SW 1271 (cell line): ENCODE measurements around the gene POLG.

Source experiments
- DNase-seq, 2 experiments: peaks; one replicate each; lab custom pipeline; 2025; lab: John Stamatoyannopoulos, UW

POLG gene

DNA sequence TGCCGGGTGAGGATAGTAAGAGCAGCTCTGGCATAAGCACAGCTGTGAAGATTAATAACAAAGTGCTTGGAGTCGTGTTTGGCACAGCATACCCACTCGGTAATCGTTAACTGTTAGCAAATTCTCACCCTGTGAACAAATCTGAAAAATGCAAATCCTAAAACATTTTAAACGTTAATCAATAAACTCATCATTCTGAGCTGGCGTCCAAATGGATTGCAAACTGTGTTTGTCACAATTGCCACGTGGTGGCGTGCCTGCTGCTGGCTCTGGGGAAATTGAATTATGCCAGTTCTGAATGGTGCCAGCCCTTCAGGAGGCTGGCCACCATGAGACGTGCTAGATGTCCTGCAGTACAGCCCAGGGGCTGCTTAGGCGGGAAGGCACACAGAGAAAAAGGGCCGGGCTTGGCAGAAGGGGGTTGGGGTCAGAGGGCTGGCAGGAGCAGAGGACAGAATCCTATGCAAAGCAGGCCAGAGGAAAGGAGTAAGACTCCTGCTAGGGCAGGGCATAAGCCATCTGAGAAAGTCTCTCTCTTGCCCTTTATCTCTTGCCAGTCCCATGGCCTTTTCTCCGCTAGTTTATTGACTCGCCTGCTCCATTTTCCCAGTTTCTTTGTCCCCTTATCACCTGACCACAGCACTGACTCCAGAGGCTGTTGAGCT lies 22.1 kb upstream of the POLG start:
- DNase-seq, result peak in 1 of 2 experiments; percentile 45

DNA sequence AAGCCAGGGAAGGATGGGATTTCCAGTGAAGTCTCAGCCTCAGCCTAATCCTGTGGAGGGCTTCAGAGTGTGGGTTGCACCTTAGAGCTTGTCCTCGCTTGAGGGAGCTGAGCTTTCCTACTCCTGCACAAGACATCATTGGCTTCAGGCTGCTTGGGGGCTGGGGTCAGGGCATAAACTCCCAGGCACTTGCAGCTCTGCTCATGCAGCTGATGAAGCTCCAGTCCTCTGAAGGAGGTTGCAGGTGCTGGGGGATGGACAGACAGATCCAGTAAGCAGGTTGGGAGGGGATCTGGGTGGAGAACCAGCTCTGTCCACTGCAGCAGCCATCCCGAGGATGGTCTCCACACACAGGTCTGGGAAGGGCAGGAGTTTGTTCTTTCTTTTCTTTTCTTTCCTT lies 19.4 kb upstream of the POLG start:
- DNase-seq, result no peak

DNA sequence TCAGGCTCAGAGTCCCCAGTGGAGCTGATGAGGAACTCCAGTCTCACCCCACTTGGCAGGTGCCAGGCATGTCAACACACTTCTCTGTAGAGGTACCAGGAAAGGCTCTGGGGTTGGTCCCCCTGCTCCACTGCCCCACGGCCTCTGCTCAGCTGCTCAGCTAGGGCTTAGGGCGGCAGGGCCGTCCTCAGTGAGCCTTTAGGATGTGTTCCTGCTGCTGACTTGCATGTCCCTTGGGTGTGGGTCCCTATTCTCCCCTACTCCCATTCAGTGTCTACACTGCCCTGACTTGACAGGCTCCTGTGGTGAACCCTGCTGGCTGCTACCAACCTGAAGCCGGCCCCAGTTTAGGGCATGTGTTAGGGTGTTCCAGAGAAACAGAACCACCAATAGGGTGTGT lies 17.9 kb upstream of the POLG start:
- no peak for DNase-seq

DNA sequence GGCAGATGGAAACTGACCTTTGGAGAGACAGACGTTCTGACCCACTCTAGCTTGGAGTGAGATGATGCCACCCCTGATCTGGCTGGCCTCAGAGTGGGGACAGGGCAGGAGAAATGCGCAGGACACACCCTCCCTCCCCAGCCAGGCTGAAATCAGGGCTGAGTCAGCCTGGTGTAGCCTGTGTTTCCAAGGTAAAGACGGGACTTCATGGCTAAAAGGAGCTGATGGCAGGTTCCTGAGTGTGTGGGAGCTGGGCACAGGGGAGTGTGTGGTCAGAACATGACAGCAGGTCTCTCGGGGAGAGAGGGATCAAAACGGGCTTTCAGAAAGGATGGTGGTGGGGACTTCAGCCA lies 14.6 kb upstream of the POLG start:
- DNase-seq, result no peak

DNA sequence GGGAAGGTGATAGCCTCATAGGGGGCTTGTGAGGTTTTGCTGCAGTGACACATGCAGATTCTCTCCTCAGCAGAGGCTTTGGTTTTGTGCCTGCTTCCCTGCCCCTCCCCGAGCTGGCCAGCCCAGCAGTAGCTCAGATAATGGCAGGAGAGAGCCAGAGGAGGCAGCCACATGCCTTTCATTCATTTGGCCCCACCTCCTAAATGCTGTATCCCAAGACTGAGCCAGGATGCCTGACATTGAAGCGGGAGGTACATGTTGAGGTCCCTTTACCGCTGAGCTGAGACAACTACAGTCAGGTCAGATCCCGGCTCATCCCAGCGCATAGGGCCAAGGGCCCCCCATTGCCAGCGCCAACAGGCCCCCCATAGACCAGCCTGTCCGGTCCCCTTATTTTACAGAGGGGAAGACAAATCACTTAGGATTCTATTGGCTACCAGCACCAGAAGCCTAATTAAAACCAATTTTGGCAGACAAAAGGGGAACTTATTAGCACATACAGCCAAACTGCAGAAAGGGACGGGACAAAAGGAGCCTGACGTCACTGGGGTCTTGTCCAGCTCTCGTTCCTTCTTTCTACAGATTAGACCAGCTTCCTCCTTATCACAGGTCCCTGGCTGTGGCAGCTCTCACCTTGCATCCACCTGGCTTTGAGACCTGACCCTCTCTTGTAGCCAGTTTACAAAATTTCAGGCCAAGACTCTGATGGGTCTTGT lies 12.1 kb upstream of the POLG start:
- DNase-seq, result no peak

DNA sequence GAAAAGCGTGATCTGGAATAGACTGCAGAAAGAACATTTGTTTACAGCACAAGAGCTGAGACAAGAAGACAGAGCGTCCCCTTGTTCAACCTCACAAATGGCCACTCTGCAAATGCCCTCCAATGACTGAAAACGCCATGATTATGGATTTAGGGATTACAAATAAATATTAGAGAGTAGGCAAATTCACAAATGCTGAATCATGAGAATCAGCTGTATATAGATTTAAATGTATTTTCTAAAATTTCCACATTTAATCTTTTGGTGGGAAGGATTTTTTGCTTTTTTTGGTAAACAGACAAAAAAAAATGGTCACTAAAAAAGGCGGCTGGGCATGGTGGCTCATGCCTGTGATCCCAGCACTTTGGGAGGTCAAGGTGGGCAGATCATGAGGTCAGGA lies 10.6 kb upstream of the POLG start:
- DNase-seq, result no peak

DNA sequence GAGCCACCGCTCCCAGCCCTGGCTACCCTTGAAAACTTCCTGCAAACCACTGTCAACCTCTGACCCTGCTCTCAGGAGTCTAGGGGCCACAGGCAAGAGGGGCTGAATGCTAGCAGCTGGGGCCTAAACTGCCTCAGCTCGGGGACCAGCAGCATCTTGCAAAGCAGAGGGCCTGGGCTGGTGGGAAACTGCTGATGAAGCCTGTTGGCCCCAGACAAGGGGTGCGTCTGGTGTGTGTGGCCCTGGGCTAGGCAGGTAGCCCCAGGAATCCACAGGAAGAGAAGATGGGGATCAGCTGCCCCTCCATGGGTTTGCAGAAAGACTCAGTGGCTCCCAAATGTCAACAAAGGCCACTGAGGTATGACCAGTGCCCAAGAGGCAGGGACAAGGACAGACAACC lies 8.2 kb upstream of the POLG start:
- no peak for DNase-seq

DNA sequence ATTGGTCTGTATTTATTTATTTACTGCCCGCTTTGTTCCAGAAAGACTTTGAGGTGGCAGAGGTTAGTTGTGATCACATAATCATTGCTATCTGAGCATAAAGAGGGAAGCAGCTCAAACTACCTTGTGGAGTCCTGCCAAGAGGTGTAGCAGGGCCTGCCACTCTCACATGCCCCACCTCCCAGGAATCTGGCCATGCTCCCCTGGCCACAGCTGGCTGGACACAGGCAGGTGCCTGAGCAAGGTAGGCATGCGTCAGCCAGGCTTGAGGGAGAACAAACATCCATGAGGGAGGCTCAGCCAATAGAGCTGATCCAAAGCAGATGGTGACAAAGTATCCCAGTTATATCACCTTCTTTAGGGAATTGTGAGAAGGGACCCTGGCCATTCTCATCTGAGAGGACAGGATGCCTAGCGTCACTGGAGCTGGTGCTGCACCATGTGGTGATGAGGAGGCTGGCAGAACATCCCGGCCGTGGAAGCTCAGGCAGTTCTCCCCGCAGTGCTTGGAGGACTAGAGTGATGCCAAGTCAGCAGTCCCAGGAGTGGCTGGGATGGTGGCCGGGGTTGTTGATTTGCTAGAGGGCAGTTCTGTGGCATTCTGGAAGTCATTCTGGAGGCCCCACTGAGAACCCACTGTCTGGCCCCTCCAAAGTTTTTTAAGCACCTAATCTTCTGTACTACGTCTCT lies 6.8 kb upstream of the POLG start:
- no peak for DNase-seq

DNA sequence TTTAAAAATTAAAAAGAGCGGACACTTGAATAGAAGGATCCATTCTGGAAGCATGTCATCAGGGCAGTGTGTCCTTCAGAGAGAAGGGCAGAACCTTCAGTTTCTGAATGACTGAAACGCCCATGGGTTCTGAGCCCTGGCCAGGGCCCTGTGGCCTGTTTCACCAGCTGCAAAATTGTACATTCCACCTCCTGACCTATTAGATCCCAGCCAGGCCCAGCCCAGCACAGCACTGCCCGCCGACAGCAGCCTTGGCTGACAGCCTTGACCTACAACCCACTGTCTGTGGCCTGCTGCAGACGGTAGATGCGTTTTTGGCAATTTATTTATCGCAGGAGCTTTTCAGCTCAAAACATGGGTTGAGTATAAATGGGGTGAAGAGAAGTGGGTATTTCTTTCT lies 5.9 kb upstream of the POLG start:
- DNase-seq, result no peak

DNA sequence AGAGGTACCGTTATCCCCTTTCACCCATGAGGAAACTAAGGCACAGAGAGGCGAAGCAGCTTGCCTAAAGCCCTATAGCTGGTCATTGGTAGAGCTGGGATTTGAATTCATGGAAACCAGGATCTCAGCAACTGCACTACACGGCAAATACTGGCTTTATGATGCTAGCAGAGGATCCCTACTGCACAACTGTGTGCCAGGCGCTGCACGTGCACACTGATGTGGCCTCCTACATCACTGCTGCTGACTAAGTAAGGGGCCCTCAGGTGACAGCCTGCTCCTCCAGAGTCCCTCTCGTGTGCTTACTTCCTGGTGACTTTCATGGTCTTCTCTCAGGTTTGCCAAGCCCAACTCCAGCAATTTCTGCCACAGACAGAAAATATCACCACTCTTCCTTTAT lies 3.4 kb upstream of the POLG start:
- no peak for DNase-seq

DNA sequence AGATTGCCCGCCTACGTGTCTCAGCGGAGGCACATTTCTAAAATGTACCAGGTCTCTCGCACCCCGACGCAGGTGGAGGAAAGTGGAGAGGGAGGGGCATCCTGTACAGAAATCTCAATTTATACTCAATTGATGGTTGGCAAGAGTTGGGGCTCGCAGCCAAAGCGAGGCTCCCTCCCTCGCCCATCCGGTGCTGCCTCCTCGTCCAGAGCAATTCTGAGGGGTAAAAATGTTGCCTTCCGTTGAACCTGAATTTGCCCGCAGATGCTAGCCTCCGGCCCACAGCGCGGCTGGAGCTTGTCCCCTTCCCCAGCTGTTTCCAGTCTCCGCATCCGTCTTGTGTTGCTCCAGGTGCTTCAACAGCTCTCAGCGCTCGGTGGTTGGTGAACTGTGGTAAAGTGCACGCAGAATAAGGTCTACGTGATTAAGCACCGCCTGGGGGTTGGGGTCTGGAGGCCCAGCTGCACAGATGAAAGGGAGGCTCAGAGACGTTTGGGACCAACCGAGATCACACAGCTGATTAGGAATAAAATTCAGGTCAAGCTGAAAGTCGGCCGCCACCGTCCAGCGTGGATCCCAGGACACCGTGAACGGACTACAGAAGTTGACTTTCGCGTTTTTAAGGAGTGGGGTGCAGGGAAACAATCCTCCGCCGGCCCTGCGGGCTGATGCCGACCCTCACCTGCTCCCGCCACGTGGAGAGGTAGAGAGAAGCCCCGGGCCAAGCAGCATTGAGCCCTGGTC lies 846 bp upstream of the POLG start:
- no peak for DNase-seq

DNA sequence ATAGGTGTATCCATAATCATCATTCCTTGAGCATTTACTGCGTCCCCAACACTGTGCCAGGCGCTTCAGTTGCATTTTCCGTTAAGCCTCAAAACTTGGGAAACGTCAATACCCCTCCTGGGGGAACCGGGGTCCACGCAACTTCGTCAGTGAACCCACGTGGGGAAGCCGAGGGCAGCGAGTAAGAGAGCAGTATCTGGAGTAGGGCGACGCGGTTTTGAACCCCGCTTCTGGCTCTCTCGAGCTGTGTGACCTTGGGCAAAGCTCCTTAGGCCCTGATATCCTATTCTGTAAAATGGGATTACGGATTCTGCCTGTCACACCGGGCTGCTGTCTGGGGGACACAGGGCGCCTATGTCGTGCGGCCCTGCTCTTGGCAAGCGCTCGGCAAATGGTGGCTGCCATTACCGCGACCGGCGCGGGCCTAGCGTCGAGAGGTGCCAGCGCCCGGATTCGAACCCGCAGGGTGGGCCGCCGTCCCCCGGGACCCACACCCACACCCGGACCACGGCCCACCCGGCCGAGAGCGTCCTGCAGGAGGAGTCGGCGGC lies 590 bp downstream of the POLG start:
- no peak for DNase-seq

DNA sequence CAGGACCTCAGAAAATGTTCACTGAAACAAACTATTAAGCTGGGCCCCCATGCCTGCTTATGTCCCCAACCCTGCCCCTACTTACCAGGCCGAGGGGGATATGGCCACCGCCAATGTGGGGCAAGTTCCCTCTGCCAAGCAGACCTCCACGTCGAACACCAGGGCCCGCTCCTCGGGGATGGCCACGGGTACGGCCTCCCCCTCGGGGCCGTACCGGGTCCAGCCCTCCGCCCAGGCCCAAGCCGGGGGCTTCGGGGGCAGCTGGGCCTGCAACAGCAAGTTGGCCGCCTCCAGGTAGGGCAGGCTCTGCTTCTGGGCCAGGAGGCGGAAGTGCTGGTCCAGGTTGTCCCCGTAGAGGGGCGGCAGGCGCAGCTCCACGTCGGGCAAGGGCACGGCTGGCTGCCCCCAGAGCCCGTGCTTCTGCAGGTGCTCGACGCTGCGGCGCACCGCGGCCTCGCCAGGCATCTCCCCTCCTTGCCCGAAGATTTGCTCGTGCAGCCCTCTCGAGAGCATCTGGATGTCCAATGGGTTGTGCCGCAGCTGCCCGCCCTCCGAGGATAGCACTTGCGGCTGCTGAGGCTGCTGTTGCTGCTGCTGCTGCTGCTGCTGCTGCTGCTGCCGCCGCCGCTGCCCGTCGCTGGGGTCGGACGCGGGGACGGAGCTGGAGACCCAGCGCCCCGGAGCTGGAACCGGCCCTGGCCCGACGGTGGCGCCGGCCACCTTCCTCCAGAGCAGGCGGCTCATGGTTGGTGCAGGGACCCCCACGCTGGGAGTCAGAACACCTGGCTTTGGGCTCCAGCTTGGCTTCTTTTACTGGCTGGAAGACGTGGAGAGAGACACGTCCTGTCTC lies 1.4 kb downstream of the POLG start:
- no peak for DNase-seq

DNA sequence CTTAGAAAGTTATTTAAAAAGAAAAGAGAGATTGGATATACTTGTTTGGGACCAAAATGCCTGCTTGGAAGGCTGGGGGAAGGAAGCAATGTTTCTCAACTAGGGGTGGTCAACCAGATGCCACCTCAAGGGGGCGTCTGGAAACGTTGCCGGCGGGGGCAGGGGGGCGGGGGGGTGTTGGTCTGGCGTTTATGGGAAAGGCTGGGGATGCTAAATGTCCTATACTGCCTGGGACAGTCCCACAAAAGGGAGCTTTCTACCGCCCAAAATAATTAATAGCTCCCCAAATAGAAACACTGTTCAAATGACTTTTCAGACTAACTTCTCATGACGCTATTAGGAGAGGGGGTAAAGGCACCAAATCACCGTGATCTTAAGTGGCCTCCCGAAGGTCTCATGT lies 2.2 kb downstream of the POLG start:
- peak in 1 of 2 experiments; percentile 35 for DNase-seq

DNA sequence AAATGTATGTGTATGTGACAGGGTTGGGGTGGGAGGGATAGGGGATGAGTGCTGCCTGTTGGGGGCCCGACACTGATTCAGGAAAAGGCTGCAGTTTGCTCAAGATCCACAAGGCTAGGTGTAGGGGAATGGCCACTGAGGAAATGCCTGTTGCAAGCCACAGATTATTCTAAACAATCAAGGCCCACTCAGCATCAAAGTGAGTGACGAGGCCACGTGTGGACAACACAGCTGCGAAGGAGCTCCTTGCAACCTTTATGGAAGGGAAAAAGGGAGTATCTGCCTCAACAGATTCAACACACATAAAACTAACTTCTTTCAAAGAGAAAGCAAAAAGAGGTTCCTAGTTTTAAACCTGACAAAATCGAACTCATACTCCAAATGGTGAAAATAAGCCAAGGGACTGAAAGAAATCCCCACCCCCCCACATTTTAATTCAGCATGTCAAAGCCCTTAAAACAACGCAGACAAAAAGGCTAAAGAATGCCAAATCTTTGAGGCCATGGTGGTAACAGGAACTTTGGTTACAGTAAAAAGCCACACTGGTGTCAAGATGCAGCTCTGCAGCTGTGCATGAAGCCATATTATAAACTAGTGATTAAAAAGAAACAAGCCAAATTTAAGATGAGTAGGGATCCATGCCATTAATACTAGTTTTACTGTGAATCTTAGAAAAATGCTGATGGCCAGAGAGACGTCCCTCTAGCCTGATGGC lies 3.6 kb downstream of the POLG start:
- DNase-seq, result no peak

DNA sequence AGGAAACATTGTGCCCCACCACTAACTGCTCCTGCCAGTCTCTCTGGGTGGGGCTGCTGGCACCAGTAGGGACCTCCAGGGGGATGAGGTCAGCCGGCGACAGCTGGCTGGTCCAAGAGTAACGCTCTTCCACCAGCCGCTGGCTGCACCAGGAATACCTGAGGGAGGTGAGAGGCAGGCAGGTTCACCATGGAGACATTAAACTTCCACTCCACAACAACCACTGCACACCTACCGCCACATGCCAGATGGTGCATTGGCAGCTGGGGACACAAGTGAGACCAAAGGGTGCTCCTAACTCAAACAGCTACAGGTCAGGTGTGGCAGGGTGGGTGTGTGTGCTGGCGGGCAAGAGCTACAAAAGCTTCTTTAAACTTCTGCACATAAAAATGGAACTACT lies 4.5 kb downstream of the POLG start:
- DNase-seq, result no peak

DNA sequence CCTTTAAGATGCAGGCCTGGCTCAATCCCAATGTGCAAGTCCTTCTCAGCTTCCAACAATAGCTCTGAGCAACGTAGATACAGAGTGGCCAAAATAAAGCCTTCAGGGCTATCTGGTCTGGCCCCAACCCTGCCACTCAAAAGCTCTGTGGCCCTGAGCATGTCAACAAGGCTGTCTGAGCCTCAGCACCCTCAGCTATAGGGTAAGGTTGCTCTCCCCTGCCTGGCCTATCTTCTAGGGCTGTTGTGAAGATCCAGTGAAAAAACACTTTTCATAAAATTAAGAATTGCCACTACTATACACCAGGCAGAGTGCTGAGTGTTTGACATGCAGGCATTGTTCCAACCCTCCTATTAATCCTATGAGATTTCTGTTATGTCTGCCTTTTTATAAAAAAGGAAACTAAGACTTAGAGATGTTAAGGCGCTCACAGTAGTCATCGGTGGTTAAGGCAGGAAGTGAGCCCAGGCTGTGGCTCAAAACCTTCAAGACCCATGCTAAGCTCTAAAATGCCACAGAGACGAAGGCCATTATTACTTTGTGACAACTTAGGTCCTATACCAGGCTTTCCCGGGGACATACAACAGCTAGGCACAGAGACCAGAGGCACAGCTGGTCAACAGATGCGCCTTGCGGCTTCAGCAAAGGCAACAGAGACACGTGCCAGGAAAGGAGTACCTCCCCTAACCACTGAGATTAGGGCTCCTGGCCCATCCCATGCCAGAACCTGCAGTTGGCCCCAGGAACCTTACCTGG lies 5.1 kb downstream of the POLG start:
- no peak for DNase-seq

DNA sequence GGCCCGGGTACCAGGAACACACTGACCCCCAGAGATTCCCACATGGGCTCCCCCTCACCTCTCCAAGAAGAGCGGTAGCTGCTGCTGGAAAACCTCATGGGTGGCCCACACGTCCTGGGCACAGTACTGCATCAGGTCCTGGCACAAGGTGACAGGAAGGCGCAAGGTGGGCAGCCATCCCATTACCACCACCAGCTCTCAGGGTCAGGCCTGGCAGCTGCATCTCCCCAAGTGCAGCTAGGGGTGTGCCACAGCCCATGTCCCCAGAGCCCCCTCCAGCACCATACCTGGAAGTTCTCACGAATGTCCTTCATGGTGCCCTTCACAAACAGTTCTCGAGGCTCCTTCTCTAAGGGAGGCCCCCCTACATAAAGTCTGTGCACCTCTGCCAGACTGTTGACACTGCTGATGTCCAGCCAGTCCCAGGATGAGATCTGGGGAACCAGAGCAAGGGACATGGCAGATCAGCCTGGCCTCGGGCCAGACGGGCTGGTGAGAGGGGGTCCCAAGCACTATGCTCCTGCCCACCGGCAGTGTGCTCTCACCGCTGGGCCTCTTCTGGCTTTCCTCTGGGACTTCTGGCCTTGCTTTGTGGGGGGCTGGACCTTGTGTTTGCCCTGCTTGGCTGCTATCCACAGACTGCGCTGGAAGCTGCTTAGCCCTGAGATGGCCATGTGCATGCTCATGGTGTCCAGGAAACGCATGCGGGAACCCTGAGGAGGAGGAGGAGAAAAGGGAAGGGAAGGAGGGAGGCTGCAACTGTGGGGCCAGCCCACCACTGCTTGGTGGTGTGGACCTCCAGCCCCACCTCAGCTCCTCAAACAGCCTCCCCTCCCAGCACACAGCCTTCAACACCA lies 6.0 kb downstream of the POLG start:
- DNase-seq, result no peak

DNA sequence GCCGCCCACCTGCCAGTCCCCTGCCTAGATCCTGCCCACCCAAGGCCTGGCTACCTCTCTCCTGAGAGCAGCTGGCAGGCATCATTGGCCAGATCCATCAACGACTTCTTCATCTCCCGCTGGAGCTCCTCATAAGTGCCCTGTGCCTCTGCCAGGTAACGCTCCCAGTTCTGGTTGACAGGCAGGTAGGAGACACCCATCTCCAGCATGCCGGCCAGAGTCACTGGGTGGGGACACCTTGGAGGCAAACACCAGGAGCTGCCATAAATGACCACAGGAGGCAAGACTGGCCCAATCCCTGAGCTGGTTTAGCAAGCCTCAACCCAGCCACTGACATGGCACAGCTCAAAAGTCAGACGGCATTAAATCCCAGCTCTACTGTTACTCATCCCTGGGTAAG lies 7.5 kb downstream of the POLG start:
- no peak for DNase-seq
